Stimulated activated CD8-positive, alpha-beta memory T cell treated with anti-CD3 and anti-CD28 coated beads, Interleukin-7, amount 100 ng/mL, for 48 hours (primary cell): ENCODE data around the gene PPP2CA.
A peak's percentile ranks its signal among the peaks of the same experiment; 100 is the strongest.
"Not testable (repeated sequence)": the region's sequence is repeated elsewhere in the genome, so short reads cannot be mapped to it uniquely, and the experiment has no call there.

ENCODE experiments used
- DNase-seq, 2 donors: peaks; one replicate each; pipeline ENCODE4 v3.0.0-alpha.2; 2020; ENCODE audit warnings: low read depth in 1 of 2; ENCODE audit errors: extremely low read depth in 1 of 2

PPP2CA gene

GRCh38 chr5:134225780-134226440 lies at the start of gene PPP2CA:
Gene PPP2CA, minus strand, starts transcription at chr5:134226073. Its CDS starts 212 bp downstream, at chr5:134225861.
- DNase-seq = peak; percentile 98 to 100

GRCh38 chr5:134273642-134274395 lies 47.9 kb upstream of the PPP2CA start:
- no peak for DNase-seq

DNA sequence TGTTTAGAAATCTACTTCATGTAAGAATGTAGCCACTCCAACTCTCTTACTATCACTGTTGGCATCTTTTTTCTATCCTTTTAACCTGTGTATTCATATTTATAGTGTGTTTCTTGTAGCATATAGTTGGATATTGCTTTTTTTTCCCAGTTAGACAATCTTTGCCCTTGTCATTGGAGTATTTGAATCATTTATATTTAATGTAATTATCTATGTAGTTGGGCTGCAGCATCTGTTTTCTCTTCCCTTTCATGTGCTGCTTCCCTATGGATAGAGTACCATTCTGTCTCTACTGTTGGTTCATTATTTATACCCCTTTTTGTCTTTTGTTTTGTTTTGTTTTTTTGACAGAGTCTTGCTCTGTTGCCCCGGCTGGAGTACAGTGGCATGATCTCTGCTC lies 45.2 kb upstream of the PPP2CA start:
- no peak for DNase-seq

DNA sequence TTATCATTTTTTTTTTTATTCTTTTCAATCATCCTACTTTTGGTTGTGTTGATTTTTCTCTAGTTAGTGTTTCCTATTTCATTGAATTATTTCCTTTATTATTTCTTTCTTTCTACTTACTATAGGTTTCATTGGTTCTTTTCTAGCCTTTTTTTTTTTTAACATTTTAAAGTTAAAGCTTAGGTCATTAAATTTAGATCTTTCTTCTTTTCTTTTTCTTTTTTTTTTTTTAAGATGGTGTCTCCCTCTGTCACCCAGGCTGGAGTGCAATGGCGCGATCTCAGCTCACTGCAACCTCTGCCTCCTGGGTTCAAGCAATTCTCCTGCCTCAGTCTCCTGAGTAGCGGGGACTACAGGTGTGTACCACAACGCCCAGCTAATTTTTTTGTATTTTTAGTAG lies 43.0 kb upstream of the PPP2CA start:
- DNase-seq = no peak

GRCh38 chr5:134268019-134268601 lies 42.2 kb upstream of the PPP2CA start:
- DNase-seq = no peak

GRCh38 chr5:134267366-134268018 lies 41.6 kb upstream of the PPP2CA start:
- no peak for DNase-seq

DNA sequence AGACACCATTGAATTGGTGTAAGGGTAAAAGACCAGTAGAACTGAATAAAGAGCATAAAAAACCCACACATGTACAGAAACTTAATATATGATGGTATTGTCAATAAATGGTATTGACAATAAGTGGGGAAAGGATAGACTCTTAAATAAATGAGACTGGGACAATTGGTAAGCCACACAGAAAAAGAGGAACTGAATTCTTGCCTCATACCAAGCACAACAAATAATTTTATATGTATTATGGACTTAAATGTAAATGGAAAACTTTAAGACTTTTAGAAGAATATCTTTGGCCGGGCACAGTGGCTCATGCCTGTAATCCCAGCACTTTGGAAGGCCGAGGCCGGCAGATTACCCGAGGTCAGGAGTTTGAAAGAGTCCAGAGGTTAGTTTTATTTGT lies 37.9 kb upstream of the PPP2CA start:
- no peak for DNase-seq

- DNase-seq = not testable (repeated sequence)
Measured at GRCh38 chr5:134262629-134263028, 36.8 kb upstream of the PPP2CA start.

GRCh38 chr5:134258896-134259295 lies 33.0 kb upstream of the PPP2CA start:
- DNase-seq = no peak

DNA sequence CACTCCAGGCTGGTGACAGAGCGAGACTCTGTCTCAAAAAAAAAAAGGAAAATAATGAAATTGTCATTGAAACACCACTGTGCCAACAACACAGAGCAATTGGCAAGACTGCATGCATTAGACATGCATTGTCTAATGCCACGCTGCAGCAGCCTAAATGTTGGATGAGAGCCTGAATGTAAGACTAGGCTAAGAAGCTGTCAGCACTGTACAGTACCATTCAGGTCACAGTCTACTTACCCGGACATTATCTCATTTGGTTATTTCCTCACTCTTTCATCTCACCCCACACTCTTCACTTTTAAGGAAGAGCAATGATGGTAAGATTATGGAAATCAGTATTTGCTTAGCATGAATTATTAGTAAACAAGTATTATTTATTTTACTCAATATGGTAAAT lies 31.3 kb upstream of the PPP2CA start:
- no peak for DNase-seq

DNA sequence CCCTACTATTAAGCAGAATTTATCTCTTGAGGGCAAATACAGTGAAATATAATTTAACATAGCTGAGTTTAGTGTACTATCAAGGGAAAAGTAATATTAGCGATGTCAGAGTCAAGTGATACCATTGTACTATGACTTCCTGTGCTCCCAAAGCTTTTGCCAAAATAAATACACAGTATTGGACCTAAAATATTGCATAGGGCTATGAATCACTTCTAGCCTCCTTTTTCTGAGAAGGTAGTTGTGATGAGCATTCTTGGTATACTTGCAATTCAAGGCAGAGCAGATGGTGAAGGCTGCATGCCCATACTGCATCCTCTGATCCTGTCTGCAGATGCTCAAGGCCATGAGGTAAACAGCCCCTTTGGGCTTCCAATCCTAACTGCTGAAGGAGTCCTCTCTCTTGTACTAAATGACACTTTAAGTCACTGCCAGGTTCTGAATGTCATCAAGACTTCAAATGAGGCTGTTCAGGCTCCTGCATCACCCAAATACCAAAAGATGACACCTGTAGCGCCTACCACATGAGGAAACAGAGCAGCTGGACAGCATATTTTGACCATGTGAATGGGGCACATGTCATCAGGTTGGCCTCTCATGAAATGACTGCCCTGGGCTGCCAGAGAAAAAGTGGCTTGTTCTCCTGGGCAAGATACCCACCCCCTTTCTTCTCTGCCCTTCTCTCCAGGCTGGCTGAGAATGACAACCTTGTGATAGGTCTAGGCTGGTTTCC lies 29.7 kb upstream of the PPP2CA start:
- no peak for DNase-seq

DNA sequence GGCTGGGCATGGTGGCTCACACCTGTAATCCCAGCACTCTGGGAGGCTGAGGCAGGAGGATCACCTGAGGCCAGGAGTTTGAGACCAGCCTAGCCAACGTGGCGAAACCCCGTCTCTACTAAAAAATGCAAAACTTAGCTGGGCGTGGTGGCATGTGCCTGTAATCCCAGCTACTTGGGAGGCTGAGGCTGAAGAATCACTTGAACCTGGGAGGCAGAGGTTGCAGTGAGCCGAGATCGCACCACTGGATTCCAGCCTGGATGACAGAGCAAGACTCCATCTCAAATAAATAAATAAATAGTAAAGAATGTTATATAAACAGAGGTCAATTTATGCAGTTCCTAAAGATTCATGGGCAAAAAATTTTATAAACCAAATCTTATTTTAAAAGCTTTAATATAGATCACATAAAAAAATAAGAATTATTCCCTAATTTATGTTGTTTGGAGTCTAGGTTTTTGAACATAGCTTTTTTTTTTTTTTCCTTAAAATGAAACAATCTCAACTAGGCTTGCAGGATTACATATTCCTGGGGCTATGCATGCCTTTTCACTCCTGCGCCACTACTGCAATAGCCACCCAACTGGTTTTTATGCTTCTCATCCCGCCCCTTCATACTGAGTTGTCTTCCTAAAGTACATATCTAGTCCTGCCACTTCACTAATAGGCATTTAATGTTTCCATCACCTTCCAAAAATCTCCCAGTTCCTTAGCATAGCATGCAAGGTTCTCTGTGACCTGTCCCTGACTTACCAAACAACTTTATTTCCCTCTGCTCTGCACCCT lies 27.7 kb upstream of the PPP2CA start:
- not testable (repeated sequence) for DNase-seq

- DNase-seq = no peak
Measured at GRCh38 chr5:134252671-134253070, 26.8 kb upstream of the PPP2CA start.

DNA sequence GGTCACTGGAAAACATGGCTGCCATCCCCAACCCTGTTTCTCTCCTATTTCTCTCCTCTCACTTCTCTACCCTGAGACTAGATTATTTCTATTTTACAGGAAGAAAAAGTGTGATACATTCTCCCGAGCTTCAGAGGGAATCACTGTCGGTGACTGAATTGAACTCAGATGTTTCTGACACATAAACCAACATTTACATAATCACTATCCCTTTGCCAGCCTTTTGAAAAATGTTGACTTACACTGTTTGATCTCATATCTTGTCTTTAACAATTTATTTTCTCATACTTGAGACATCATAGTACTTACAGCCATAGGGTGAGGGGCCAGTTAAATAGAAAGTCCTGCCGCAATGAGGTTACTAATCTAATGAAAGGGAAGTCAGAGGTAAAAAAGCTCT lies 25.1 kb upstream of the PPP2CA start:
- DNase-seq = no peak

DNA sequence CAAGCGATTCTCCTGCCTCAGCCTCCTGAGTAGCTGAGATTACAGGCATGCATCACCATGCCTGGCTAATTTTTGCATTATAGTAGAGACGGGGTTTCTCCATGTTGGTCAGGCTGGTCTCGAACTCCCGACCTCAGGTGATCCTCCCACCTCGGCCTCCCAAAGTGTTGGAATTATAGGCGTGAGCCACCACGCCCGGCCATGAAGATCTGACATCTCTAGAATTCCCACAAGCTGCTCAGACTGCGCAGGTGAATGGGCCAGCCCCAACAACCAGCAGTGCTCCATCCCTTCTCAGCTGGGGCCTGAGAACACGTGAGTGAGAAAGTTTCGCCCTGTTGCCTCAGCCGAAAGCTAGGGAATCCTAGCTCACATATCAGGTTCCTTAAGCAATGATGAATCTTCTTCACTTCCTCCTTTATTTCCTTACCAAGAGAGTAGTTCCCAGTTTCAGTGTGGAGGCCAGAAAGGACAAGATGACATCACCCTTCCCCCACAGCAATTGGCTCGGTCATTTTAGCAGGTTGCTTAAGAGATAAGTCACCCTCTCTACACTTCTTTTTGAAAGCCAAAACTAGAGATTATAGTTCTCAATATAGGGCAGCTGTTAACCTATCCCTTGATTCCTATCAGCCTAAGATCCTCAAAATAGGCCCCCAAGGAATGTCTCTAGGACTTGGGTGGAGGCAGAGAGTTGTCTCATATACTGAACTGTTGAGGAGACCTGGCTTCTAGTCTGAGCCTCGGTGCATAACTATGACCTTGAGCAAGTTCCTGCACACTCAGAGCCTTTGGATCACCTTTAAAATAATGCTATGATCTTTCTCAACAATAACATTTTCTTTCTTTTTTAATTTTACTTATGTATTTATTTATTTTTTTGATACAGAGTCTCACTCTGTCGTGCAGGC lies 23.9 kb upstream of the PPP2CA start:
- DNase-seq = no peak

DNA sequence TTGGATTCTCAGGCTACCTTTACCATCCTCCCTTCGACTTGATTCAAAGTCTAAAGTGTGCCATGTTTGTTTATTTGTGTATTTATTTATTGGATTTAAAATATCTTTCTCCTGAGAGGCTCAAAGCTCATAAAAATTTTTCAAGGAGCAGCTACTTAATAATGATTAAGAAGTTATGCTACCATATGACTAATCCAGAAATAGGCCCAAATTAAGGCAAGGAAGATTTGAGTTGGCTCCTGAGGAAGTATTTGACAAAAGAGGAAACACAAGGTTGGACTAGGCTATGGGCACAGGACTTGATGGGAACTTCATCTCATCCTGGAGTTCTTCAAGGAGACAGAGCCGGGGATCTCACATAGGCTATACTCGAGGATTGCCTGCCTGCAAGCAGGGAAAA lies 22.4 kb upstream of the PPP2CA start:
- no peak for DNase-seq

DNA sequence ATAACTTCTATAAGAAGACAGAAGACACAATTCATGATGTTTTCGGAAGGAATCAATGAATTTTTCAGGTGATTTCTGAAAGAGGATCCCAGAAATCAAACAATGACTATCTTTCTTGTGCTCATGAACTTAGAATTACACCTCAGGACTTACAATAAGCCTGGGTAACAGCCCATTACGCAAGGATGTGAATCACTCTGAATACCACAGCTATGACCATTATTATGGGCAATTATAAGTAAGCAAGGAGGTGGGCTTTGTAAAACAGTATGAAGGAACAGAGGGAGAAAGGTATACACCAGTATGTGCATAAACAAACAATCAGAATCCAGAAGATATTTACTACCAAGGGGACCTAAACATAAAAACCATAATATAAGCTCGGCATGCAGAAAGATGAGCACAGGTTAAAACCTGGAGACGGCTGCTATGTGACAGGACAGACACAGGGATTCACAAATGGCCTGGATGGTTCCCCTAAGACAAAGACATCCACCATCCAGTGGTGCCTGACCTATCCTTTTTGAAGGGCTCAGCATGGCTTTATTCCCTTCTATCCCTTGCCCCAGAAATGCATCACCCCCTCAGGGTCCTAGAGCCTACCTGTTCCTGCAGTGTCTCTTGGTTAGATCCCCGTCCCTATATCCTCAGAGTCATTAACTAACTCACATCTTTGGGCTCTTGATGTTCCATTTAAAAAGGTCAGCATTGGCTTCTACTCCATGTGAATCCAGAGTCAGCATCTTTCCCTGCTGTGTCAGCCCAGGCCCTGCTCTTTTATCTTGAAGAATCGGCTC lies 21.8 kb upstream of the PPP2CA start:
- DNase-seq = no peak

- DNase-seq = no peak
Measured at GRCh38 chr5:134246771-134247427, 21.0 kb upstream of the PPP2CA start.
